ENCODE data around the gene DCHS1. TPM values are rescaled to one million over a fixed set of nuclear protein-coding genes. Genes with fewer than 3 reads are reported as not detected.

The DCHS1 gene
- total and polyA plus RNA-seq, 2 donors (not counting 1 experiment from before 2014, with no cell fraction given): 0.92 to 23.9 TPM

- Histone ChIP-seq H3K36me3 (ENCODE audit: control insufficient read depth, insufficient read depth, low read length) (peaks cover 27% of the 10 kb centered on the region), H3K4me1 (ENCODE audit: control insufficient read depth, extremely low read depth, insufficient read depth, low read length) (peaks cover 22% of the 10 kb centered on the region)
Observed at GRCh38 chr11:6607190-6607795, 48.3 kb downstream of the DCHS1 start.

GRCh38 chr11:6606471-6607189 is 49.0 kb downstream of the DCHS1 start:
- H3K4me2 ChIP-seq (ENCODE audit: extremely low read depth, insufficient read depth, low read length): peak overlapping the region; percentile 83
- H3K27ac ChIP-seq (ENCODE audit: insufficient read depth, low read length): peak overlapping the region; percentile 85
- H4K20me1 ChIP-seq (ENCODE audit: control insufficient read depth, extremely low read depth, insufficient read depth, low read length): no peaks in the 10 kb centered on the region
- peaks cover 26% of the 10 kb centered on the region for H3K4me1 ChIP-seq (ENCODE audit: control insufficient read depth, extremely low read depth, insufficient read depth, low read length)
- no peaks in the 10 kb centered on the region for H3K27me3 ChIP-seq (ENCODE audit: control insufficient read depth, insufficient read depth, low read length)
- peak overlapping the region; percentile 14 to 91 (median 62) for H3K4me3 ChIP-seq (replicated peaks in 1 of 4; ENCODE audit: control extremely low read depth in 1 of 4, insufficient read depth in 1 of 4, low read depth in 3 of 4, low read length in 4 of 4)
- DNase-seq (ENCODE audit: low read depth in 2 of 2): peak; percentile 93 to 96
- no peak overlapping the region for H2AFZ ChIP-seq (ENCODE audit: low read length)
- H3K9me3 ChIP-seq (ENCODE audit: control insufficient read depth, insufficient read depth, low read depth, low read length): no peaks in the 10 kb centered on the region
- peak overlapping the region; percentile 48 for H3K9ac ChIP-seq (ENCODE audit: insufficient read depth, low read length)
- TF ChIP-seq CTCF (conservative IDR thresholded peaks at IDR 0.05 in 1 of 2, IDR thresholded peaks at IDR 0.05 in 1 of 2; ENCODE audit: low read depth in 1 of 2, low read length in 2 of 2): no peak
- no peak for TF ChIP-seq EZH2 (IDR thresholded peaks at IDR 0.05; ENCODE audit: low read length, missing control alignments)
- peaks cover 26% of the 10 kb centered on the region for H3K36me3 ChIP-seq (ENCODE audit: control insufficient read depth, insufficient read depth, low read length)
- H3K79me2 ChIP-seq (ENCODE audit: control insufficient read depth, insufficient read depth, low read length): peaks cover 89% of the 10 kb centered on the region

More at GRCh38 chr11:6607190-6607795, 48.3 kb downstream of the DCHS1 start:
- Histone ChIP-seq H3K27me3 (ENCODE audit: control insufficient read depth, insufficient read depth, low read length) (no peaks in the 10 kb centered on the region), H3K27ac (ENCODE audit: insufficient read depth, low read length) (peak overlapping the region; percentile 37), H3K9me3 (ENCODE audit: control insufficient read depth, insufficient read depth, low read depth, low read length) (no peaks in the 10 kb centered on the region), H3K4me3 (replicated peaks in 1 of 4; ENCODE audit: control extremely low read depth in 1 of 4, insufficient read depth in 1 of 4, low read depth in 3 of 4, low read length in 4 of 4) (peak overlapping the region in 2 of 4 experiments; percentile 24 to 33), H3K79me2 (ENCODE audit: control insufficient read depth, insufficient read depth, low read length) (peaks cover 85% of the 10 kb centered on the region), H3K9ac (ENCODE audit: insufficient read depth, low read length) (no peak overlapping the region), H3K4me2 (ENCODE audit: extremely low read depth, insufficient read depth, low read length) (peak overlapping the region; percentile 49), H4K20me1 (ENCODE audit: control insufficient read depth, extremely low read depth, insufficient read depth, low read length) (no peaks in the 10 kb centered on the region), H2AFZ (ENCODE audit: low read length) (no peak overlapping the region)
- TF ChIP-seq EZH2 (IDR thresholded peaks at IDR 0.05; ENCODE audit: low read length, missing control alignments) (no peak), CTCF (conservative IDR thresholded peaks at IDR 0.05 in 1 of 2, IDR thresholded peaks at IDR 0.05 in 1 of 2; ENCODE audit: low read depth in 1 of 2, low read length in 2 of 2) (no peak)
- peak in 1 of 2 donors; percentile 65 for DNase-seq (ENCODE audit: low read depth in 2 of 2)

GRCh38 chr11:6604790-6605189 is 50.8 kb downstream of the DCHS1 start:
- peak overlapping the region; percentile 84 to 97 (median 90) for H3K4me3 ChIP-seq (replicated peaks in 1 of 4; ENCODE audit: control extremely low read depth in 1 of 4, insufficient read depth in 1 of 4, low read depth in 3 of 4, low read length in 4 of 4)

More at GRCh38 chr11:6604790-6605189, 50.8 kb downstream of the DCHS1 start:
- H3K36me3 ChIP-seq (ENCODE audit: control insufficient read depth, insufficient read depth, low read length): peaks cover 27% of the 10 kb centered on the region
- no peak overlapping the region for H3K9ac ChIP-seq (ENCODE audit: insufficient read depth, low read length)
- peak overlapping the region; percentile 92 for H3K27ac ChIP-seq (ENCODE audit: insufficient read depth, low read length)
- no peak overlapping the region for H2AFZ ChIP-seq (ENCODE audit: low read length)
- H3K79me2 ChIP-seq (ENCODE audit: control insufficient read depth, insufficient read depth, low read length): peaks cover 86% of the 10 kb centered on the region
- no peaks in the 10 kb centered on the region for H3K9me3 ChIP-seq (ENCODE audit: control insufficient read depth, insufficient read depth, low read depth, low read length)
- peak overlapping the region; percentile 89 for H3K4me2 ChIP-seq (ENCODE audit: extremely low read depth, insufficient read depth, low read length)
- no peaks in the 10 kb centered on the region for H3K27me3 ChIP-seq (ENCODE audit: control insufficient read depth, insufficient read depth, low read length)
- TF ChIP-seq CTCF (conservative IDR thresholded peaks at IDR 0.05 in 1 of 2, IDR thresholded peaks at IDR 0.05 in 1 of 2; ENCODE audit: low read depth in 1 of 2, low read length in 2 of 2): no peak
- H4K20me1 ChIP-seq (ENCODE audit: control insufficient read depth, extremely low read depth, insufficient read depth, low read length): no peaks in the 10 kb centered on the region
- DNase-seq (ENCODE audit: low read depth in 2 of 2): no peak
- H3K4me1 ChIP-seq (ENCODE audit: control insufficient read depth, extremely low read depth, insufficient read depth, low read length): peaks cover 20% of the 10 kb centered on the region
